Right kidney (tissue), 9 donors: Measurements from ENCODE around the gene STRADA.
A peak's percentile ranks its signal among the peaks of the same experiment; 100 is the strongest.

Experiments used
- DNase-seq: peaks from one replicate; pipeline ENCODE4 v3.0.0-alpha.2; 2016
- long read RNA-seq, 8 donors: transcript quantifications; one replicate each; lab custom pipeline, GENCODE V29; 2026

The STRADA gene, protein sequence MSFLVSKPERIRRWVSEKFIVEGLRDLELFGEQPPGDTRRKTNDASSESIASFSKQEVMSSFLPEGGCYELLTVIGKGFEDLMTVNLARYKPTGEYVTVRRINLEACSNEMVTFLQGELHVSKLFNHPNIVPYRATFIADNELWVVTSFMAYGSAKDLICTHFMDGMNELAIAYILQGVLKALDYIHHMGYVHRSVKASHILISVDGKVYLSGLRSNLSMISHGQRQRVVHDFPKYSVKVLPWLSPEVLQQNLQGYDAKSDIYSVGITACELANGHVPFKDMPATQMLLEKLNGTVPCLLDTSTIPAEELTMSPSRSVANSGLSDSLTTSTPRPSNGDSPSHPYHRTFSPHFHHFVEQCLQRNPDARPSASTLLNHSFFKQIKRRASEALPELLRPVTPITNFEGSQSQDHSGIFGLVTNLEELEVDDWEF
- long read RNA-seq, donor 1, transcript STRADA-222 (1 exons, 3,685 nt), result major isoform, 5 of 9 reads
- long read RNA-seq, donor 1, partial matches to known transcripts, result 0 of 9 reads
- long read RNA-seq, donor 1, other reads (novel, unspliced or antisense), result 0 of 9 reads
- long read RNA-seq, donor 2, transcript STRADA-222 (1 exons, 3,685 nt), result major isoform, 7 of 10 reads
- long read RNA-seq, donor 2, partial matches to known transcripts, result 0 of 10 reads
- long read RNA-seq, donor 2, other reads (novel, unspliced or antisense), result 0 of 10 reads
- long read RNA-seq, donor 3, transcript STRADA-222 (1 exons, 3,685 nt), result major isoform, 5 of 7 reads
- long read RNA-seq, donor 3, partial matches to known transcripts, result 0 of 7 reads
- long read RNA-seq, donor 3, other reads (novel, unspliced or antisense), result 0 of 7 reads
- long read RNA-seq, donor 4, transcript STRADA-222 (1 exons, 3,685 nt), result major isoform, 14 of 48 reads
- long read RNA-seq, donor 4, partial matches to known transcripts, result 28 of 48 reads
- long read RNA-seq, donor 4, other reads (novel, unspliced or antisense), result 0 of 48 reads
- long read RNA-seq, donor 5, transcript STRADA-222 (1 exons, 3,685 nt), result major isoform, 5 of 18 reads
- long read RNA-seq, donor 5, partial matches to known transcripts, result 6 of 18 reads
- long read RNA-seq, donor 5, other reads (novel, unspliced or antisense), result 0 of 18 reads
- long read RNA-seq, donor 6, partial matches to known transcripts, result 0 of 5 reads
- long read RNA-seq, donor 6, other reads (novel, unspliced or antisense), result 0 of 5 reads
- long read RNA-seq, donor 7, result 0 reads
- long read RNA-seq, donor 8, transcript STRADA-222 (1 exons, 3,685 nt), result major isoform, 8 of 10 reads
- long read RNA-seq, donor 8, partial matches to known transcripts, result 0 of 10 reads
- long read RNA-seq, donor 8, other reads (novel, unspliced or antisense), result 0 of 10 reads

DNA sequence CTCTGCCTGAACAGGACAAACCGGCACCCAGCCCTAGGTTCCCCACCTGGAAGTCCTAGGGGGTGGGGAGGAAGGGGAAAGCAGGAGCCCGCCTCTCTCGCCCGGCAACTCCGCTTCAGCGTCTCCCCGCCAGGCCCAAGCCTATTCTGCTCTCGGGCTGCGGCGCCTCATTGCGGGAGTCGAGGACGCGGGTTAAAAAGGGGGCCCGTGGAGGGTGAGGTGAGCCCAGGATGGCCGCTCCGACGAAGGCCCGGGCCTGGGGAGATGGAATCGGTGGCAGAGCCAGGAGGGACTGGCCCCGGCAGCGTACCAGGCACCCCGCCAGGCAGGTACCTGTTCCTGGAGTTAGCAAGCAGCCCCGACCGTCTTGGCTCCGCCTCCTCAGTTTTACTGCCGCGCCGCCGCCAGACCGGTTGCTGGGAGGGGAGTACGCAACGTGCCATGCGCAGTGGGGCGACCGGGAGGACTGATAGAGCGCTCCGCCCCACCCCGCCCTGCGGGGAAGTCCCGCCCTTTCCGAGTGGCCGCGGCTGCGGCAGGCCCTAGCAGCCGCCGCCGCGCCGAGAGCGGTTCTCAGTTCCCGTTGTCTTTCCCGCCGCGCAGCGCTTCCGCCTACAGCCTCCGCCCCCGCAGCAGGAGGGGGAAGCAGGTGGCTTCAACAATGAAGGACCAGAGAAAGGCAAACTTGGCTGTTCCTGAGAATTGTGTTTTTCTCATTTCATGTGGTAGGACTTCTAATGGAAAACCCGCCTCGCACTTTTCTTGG is at the start of gene STRADA:
TSS of gene STRADA (minus strand) at position 392 of the 766 bp plus-strand sequence. CDS start 13,430 bp downstream, outside the sequence.
- peak; percentile 96 for DNase-seq

DNA sequence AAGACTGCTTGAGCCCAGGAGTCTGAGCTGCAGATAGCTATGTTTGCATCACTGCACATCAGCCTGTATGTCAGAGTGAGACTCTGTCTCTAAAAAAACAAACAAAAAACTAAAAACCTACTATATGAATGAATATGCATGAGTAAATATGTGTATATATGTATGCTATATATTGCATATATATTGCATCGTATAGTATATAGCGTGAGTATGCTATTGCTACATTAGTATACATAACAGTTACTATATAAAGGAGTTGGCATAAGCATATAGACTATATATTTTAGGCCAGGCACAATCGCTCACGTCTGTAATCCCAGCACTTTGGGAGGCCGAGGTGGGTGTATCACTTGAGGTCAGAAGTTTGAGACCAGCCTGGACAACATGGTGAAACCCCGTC is 48.5 kb upstream of the STRADA start:
- DNase-seq, result no peak

DNA sequence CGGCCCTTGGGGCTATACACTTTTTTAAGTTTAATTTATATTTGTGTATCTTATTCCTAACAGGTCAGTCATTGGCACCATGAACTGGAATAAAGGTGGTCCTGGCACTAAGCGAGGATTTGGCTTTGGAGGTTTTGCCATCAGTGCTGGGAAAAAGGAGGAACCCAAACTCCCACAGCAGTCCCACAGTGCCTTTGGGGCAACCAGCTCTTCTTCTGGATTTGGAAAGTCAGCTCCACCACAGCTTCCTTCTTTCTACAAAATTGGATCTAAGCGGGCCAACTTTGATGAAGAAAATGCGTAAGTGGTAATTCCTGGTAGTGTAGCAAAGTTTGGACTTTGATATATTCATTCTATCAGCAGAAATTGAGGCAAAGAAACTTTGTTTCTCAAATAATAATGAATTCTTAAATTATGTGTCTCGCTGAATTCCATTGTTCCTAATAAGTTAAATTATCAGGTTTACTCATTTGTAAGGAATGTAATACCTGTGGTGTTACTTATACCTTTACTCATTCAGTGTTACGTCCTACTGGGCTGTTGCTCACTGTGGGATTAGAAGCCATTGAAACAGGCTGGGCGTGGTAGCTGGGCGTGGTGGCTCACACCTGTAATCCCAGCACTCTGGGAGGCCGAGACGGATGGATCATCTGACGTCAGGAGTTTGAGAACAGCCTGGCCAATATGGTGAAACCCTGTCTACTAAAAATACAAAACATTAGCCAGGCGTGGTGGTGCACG is 45.5 kb upstream of the STRADA start:
- DNase-seq, result no peak

DNA sequence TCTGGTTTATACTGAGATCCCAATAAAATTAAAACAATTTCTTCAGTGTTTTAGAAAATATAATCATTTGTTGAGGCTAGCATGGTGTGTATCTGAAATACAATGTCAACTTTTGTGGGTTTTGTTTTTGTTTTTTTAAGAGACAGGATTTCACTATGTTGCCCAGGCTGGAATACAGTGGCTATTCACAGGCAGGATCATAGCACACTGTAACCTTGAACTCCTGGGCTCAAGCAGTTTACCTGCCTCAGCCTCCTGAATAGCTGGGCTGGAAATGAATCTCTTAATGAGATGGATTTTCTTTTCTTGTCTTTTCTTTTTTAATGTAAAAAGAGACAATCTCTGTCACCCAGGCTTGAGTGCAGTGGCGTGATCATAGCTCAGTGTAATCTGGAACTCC is 44.5 kb upstream of the STRADA start:
- no peak for DNase-seq

DNA sequence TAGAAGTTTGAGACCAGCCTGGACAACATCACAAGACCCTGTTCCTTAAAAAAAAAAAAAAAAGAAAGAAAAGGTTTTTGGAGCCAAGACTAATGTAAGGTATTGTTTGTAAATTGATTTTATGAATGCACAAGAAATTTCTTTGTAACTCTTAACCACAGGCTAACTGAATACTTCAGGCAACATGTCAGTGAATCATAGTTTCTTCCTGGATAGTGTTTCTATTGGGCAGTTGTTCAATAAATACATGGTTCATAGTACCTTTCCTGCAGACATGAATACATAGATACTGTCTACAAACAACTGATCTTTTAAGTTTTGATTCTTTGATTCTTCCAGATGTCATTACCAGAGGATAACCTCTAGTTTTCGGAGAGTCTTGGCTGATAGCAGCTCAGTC is 44.0 kb upstream of the STRADA start:
- no peak for DNase-seq

DNA sequence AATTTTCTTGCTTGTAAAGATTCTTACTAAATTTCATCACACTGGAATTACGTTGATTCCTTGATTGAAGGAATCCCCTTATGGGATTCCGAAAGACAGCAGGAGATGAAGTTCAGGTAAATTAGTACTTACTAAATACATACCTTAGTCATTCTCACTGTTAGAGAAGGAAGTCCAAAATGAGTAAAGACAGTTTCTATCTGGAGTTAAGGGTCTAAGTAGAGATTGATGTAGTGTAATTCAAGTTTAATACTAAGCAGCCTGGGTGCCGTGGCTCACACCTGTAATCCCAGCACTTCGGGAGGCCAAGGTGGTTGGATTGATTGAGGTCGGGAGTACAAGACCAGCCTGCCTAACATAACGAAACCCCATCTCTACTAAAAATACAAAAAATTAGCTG is 41.9 kb upstream of the STRADA start:
- DNase-seq, result no peak

DNA sequence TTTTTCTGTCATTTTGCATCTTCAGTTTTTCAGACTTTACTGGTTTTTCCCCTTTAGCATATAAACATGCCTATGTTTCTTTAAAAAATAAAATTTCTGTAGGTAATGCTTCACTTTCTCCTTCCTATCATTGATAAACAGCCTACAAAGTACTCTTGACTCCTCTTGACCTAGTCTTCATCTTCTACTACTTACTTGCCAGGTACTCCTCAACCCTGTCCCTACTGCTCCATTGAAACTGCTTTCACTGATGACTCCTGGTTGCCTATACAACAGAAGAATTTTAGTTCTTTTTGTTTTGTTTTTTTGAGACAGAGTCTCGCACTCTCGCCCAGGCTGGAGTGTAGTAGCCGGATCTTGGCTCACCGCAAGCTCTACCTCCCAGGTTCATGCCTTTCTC is 39.3 kb upstream of the STRADA start:
- DNase-seq, result no peak

DNA sequence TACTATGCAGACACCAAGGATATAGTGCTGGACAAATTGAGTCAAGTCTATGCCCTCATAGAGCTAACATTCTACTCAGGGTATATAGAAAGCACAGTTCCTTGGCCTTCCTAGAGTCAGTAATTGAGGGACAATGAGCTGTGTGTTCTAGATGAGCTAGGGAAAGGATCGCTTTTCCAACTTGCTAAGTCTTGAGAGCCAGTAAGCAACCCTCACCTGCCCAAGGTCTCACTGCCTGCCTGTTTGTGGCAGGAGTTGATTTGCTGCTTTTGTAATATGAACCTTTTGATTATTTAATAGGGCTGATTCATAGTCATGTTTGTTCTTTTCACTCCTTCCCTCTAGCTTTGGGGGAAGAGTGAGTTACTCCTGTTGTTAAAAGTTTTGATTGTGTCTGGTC is 38.9 kb upstream of the STRADA start:
- no peak for DNase-seq

DNA sequence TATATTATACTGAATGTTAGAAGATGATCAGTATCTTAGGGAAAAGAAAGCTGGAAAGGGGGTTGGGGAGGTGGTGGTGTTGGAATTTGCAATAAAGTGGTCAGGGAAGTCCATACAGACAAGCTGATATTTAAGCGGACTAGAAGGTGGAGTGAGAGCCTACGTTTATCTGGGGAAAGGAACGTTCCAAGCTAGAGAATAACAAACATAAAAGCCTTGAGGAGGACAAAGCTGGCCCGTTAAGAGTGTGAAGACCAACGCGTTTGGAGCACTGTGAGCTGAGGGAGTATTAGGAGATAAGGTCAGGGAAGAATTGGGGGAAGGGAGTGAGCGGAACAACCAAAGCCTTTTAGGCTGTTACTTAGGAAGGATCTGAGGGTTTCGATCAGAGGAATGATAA is 33.8 kb upstream of the STRADA start:
- DNase-seq, result peak; percentile 12

DNA sequence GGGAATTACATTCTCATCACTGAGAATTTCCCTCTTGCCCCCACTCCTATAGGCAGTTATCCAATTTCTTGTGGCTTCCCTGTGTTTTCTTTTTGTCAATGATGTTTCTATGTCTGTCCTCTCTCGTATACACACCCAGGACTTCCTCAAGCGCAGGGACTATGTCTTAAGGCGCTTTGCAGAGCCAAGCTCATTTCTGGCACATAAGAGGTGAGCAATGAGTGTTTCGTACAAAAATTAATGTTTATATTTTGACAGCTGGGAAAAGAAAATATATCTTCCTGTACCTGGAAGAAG is 33.3 kb upstream of the STRADA start:
- DNase-seq, result no peak

DNA sequence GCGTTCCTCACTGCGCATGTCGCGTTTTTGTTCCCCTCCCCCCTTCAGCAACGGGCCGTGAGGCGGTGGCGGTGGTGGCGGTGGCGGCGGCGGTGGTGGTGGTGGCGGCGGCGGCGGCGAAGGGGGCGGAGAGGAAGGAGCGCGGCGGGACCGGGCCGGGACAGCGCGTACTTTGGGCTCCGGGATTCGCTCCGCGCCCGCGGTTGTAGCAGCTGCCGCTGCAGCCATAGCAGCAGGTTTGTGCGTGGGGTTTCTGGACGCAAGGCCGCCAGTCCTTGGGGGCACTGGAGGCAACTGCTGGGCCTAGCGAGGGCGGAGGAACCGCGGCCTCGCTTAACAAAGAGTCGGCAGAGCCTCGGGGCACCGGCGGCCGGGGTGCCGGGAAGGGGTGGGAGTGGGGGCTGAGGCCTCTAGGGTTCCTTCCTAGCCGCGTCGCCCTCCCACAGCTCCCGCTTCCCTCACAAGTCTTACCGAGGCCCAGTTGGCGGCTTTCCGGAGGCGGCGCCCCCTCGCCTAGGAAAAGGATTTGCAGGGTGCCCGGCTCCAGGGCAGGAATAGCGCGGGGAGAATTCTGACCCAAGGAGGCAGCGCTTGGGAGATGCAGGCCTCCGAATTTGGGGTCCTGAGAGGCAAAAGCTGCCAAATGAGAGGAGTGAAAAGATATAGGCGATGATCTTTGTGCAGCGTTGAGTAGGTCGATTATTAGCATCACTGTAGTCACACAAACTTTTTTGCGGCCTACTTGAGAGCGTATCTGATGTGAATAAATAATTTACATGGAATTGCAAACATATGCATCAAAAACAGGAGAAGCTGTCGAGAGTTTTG is 32.8 kb upstream of the STRADA start, which contains the start of gene DDX42:
TSS of gene DDX42 (plus strand) at position 30 of the 828 bp plus-strand sequence. CDS start 12,880 bp downstream, outside the sequence.
- DNase-seq, result peak; percentile 79

DNA sequence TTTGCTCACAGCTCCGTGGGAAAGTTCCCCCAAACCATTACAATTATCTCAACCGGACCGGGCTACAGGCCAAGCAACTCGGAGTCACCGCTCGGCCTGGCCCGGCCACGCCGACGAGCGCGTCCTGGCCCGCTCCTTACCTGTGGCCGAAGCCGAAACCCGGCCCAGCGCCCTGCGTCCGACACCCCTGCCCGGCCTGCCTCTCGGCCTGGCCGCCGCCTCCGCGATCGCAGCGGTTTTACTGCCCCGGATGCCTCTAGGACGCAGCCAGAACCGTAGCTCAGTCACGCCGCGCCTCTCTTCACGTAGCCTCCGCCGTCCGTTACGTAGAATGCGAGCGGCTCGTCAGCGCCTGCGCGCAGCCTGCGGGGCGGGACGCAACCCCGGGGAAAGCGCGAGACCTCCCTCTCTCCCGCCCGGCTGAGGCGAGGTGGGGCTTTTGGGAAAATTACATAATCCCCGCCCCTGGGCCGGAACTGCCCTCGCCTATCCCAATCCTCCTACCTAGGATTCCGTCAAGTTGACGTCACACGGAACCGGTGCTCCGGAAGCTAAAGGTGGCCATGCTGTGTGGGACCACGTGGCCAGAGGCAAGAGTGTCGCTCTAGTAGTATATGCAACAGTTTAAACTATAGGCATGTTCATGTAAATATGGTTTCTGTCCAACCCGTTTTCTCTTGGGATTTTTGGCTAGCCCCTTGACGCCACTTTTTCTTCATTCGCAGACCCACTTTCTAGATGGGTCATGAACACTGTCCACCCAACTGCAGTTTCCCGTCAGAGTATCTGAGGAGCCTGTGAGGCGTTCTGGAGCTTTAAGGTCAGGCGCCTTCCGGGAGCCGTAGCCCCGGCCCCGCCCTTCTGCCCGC is 31.9 kb upstream of the STRADA start, which contains the start of gene CCDC47:
TSS of gene CCDC47 (minus strand) at position 326 of the 869 bp plus-strand sequence. CDS start 7,422 bp downstream, outside the sequence.
- peak; percentile 97 for DNase-seq

DNA sequence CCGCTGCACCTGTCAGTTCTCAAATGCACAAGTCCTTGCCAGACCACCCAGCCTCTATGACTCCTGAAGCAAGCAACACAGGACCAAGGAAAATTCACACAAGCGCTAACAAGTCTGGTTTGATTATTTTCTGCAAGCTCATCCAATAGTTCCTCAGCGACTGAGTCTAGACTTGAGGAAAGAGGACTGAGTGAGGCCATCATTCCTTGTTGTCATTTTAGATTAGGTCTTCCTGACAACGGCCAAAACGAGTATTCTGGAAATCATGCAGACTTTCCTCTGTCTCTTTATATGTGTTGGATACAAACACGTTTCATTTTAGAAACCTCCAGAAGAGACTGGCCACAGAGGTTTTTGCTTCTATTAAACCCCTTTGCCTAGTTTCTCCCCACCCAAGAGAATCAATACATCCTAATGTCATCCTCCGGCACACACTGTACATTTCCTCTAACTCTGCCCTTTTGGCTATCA is 31.2 kb upstream of the STRADA start:
- no peak for DNase-seq

DNA sequence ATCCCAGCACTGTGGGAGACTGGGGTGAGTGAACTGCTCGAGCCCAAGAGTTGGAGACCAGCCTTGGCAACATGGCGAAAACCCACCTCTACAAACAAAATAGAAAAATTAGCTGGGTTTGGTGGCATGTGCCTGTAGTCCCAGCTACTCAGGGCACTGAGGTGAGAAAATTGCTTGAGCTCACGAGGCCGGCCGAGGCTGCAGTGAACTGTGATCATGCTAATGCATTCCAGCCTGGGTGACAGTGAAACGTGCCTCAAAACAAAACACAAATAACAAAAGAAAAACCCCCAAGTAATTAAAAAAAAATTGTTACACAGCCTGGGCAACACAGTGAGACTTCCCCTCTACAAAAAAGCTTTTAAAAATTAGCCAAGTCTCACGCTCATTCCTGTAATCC is 26.8 kb upstream of the STRADA start:
- DNase-seq, result no peak

DNA sequence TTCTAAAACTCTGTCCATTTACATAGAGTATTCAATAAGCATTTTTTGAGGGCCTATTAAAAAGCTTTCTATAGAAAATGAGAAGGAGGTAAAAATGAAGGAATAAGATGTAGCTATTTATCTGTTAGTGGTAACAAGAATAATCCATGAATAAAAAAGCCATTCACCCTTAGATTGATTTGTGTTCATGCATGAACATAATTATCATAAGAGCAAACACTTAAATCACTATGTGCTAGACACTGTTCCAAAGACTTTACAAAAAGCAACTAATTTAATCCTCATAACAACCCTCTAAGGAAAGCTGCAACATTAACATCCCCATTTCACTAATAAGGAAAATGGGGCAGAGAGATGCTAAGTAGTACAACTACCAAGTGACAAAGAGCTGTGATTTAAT is 25.2 kb upstream of the STRADA start:
- DNase-seq, result no peak

DNA sequence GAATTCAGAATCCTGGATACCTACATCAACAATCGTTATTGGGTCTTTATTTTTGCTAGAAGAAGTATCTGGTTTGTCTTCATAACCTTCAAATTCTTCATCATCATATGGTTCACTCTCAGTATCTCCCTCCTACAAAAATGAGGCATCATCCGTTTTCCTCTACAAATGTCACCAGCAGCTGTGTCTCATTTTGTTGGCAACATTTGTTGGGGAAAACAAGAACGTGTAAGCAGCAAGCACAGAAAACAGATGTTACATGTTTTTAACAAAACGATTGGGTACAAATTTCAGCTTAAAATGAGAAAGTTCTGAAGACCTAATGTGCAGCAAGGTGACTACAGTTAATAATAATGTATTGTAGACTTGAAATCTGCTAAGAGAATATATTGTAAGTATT is 23.1 kb upstream of the STRADA start:
- no peak for DNase-seq

DNA sequence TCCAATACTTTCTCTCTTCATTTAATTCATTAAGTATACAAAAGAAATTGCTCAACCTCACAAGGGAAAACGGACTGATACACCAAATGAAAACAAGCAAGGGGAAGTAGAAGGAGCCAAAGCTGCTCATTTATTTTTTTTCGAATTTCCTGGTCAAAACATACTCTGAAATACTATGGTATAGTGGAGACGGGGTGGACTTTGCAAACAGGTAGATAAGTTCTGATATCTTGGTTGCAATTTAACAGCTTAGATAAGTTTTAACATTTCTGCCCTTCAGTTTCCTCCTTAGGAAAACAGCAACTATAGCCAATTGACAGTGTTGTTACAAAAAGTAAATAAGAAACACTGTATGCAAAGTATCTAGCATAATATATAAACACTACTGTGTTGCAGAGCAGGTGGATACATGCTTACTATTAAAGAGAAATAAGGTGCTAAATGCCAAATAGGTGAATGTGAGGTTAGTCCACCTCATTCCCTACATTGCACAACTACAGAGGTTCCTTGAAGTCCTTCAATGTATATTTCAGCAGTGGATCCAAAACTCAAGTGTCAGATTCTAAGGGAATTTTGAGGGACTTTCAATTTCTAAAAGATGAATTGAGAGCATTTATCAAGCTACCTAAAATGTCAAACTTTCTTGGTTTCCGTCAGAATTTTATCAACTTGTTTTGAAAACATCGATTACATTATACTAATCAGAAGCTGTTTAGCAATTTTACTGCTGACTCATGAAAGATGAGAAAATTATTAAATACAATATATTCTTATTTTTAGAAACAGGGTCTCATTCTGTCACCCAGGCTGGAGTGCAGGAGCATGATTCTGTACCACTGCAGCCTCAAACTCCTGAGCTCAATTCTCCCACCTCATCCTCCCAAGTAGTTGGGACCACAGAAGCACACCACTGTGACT is 20.8 kb upstream of the STRADA start:
- DNase-seq, result no peak
